GM18499 (cell line): Measurements from ENCODE around the gene XRCC6.
"Not testable (repeated sequence)": the region's sequence is repeated elsewhere in the genome, so short reads cannot be mapped to it uniquely, and the experiment has no call there.

Source experiments
- ATAC-seq: cut with Tn5 transposase; IDR thresholded peaks from one replicate; pipeline ENCODE4 v1.9.1; 2021; ENCODE audit warnings: moderate number of reproducible peaks; ENCODE audit not compliant: insufficient read depth, unreplicated experiment

Gene XRCC6

GRCh38 chr22:41647771-41648170, 26.7 kb downstream of the XRCC6 start:
- no peak for ATAC-seq

GRCh38 chr22:41648432-41648831, 27.3 kb downstream of the XRCC6 start:
- no peak for ATAC-seq

GRCh38 chr22:41650229-41650628, 29.1 kb downstream of the XRCC6 start:
- no peak for ATAC-seq

GRCh38 chr22:41650821-41651220, 29.7 kb downstream of the XRCC6 start:
- ATAC-seq = no peak

- ATAC-seq = no peak
Measured at GRCh38 chr22:41654322-41654721, 33.2 kb downstream of the XRCC6 start.

- ATAC-seq = no peak
Measured at GRCh38 chr22:41656556-41656955, 35.5 kb downstream of the XRCC6 start.

GRCh38 chr22:41657709-41658108, 36.6 kb downstream of the XRCC6 start:
- no peak for ATAC-seq

- ATAC-seq = no peak
Measured at GRCh38 chr22:41658869-41659268, 37.8 kb downstream of the XRCC6 start.

GRCh38 chr22:41659941-41660340, 38.8 kb downstream of the XRCC6 start:
- no peak for ATAC-seq

- ATAC-seq = no peak
Measured at GRCh38 chr22:41660416-41660815, 39.3 kb downstream of the XRCC6 start.

GRCh38 chr22:41661088-41661487, 40.0 kb downstream of the XRCC6 start:
- no peak for ATAC-seq

- ATAC-seq = no peak
Measured at GRCh38 chr22:41661713-41662112, 40.6 kb downstream of the XRCC6 start.

GRCh38 chr22:41663594-41663993, 42.5 kb downstream of the XRCC6 start:
- ATAC-seq = not testable (repeated sequence)

GRCh38 chr22:41664490-41664889, 43.4 kb downstream of the XRCC6 start:
- ATAC-seq = no peak

- ATAC-seq = no peak
Measured at GRCh38 chr22:41664951-41665350, 43.9 kb downstream of the XRCC6 start.

GRCh38 chr22:41668971-41669911, 48.1 kb downstream of the XRCC6 start:
- ATAC-seq = no peak

GRCh38 chr22:41672096-41672495, 51.0 kb downstream of the XRCC6 start:
- not testable (repeated sequence) for ATAC-seq

GRCh38 chr22:41672780-41673509, 51.9 kb downstream of the XRCC6 start:
- ATAC-seq = no peak

- no peak for ATAC-seq
Measured at GRCh38 chr22:41674846-41675340, 53.8 kb downstream of the XRCC6 start.

GRCh38 chr22:41676134-41676533, 55.0 kb downstream of the XRCC6 start:
- ATAC-seq = no peak

- ATAC-seq = no peak
Measured at GRCh38 chr22:41681616-41682015, 60.5 kb downstream of the XRCC6 start.
